Measurements from ENCODE around the gene KIF23. TPM values are rescaled to one million over a fixed set of nuclear protein-coding genes. Genes with fewer than 3 reads are reported as not detected.

The KIF23 gene
- total RNA-seq, 1 experiment from 2014 or later = 83.7 TPM

DNA sequence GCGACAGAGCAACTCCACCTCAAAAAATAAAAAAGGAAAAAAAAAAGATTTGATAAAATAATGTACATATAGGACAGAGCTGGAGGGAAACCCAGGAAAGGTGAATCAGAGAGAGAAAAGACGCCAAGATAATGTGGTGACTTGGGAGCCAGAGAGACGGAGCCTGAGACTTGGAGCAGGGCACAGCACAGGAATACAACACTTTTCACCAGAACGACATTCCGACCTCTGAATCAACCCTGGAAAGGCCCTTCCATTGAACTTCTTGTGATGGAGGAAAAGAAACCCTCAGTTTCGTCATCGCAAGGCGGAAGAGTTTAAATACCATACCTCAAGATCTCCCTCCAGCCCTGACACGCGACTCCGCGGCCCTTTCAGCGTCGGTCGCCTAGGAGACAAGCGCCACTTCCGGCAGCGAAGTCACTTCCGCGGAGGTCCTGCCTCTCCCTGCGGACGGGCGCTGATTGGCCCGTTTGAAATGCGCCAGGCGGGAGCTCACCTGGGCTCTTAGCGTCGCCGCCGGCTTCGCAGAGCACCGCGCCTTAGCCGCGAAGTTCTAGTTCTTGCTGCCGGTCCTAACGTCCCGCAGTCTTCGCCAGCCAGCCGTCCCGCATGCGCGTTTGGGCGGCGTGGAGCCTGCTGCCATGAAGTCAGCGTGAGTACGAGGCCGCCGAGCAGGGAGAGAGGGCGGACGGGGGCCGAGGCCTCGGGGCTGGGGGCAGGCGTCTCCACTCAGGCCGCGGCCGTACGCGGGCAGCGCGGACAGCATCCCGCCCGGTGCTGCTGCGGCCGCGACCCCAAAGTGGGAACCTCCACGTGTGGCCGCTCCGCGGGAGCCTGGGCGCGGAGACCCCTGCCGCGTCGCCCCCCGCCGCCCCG, at the start of gene KIF23 (continued):
- TF ChIP-seq, protein P1, sequence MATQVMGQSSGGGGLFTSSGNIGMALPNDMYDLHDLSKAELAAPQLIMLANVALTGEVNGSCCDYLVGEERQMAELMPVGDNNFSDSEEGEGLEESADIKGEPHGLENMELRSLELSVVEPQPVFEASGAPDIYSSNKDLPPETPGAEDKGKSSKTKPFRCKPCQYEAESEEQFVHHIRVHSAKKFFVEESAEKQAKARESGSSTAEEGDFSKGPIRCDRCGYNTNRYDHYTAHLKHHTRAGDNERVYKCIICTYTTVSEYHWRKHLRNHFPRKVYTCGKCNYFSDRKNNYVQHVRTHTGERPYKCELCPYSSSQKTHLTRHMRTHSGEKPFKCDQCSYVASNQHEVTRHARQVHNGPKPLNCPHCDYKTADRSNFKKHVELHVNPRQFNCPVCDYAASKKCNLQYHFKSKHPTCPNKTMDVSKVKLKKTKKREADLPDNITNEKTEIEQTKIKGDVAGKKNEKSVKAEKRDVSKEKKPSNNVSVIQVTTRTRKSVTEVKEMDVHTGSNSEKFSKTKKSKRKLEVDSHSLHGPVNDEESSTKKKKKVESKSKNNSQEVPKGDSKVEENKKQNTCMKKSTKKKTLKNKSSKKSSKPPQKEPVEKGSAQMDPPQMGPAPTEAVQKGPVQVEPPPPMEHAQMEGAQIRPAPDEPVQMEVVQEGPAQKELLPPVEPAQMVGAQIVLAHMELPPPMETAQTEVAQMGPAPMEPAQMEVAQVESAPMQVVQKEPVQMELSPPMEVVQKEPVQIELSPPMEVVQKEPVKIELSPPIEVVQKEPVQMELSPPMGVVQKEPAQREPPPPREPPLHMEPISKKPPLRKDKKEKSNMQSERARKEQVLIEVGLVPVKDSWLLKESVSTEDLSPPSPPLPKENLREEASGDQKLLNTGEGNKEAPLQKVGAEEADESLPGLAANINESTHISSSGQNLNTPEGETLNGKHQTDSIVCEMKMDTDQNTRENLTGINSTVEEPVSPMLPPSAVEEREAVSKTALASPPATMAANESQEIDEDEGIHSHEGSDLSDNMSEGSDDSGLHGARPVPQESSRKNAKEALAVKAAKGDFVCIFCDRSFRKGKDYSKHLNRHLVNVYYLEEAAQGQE (IDR thresholded peaks at IDR 0.05; ENCODE audit: low read depth) = no peak

DNA sequence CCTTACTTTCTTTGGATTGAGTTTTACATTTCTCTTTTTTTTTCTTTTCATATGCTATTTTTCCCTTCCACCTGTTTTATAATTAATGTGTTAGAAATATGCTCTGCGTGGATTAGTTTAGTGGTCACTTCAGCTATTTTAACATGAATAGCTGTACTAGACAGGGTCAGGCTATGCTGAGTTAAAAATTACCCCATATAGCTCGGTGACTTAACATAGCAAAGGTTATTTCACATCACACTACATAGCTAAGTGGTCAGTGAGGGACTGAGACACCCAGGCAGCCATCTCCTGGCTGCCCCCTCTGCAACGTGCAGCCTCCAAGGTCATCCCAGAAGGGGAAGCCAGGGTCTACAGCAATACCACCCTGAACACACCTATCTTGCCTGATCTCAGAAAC, 46.9 kb upstream of the KIF23 start:
- no peak for ATAC-seq
- Histone ChIP-seq H3K36me3 (ENCODE audit: control insufficient read depth in 1 of 2, insufficient read depth in 2 of 2, low read length in 2 of 2) (no peaks in the 10 kb centered on the region), H3K4me2 (ENCODE audit: low read length) (no peak overlapping the region), H3K9me3 (ENCODE audit: control insufficient read depth in 1 of 2, insufficient read depth in 1 of 2, low read depth in 1 of 2, low read length in 2 of 2) (no peaks in the 10 kb centered on the region), H3K79me2 (ENCODE audit: insufficient read depth, low read length) (no peaks in the 10 kb centered on the region), H3K27me3 (ENCODE audit: insufficient read depth, low read length) (no peaks in the 10 kb centered on the region), H3K4me3 (replicated peaks in 1 of 2; ENCODE audit: low read depth in 1 of 2, low read length in 2 of 2) (no peak overlapping the region), H3K9ac (ENCODE audit: low read length) (no peak overlapping the region), H2AFZ (ENCODE audit: low read depth, low read length, poor library complexity, severe bottlenecking) (no peak overlapping the region), H4K20me1 (ENCODE audit: insufficient read depth) (no peaks in the 10 kb centered on the region), H3K4me1 (ENCODE audit: control insufficient read depth in 1 of 2, insufficient read depth in 2 of 2, low read length in 2 of 2) (peaks cover 0 to 4% of the 10 kb centered on the region in 2 experiments; a peak in 1 of 4 replicates), H3K9me2 (ENCODE audit: insufficient read depth) (no peaks in the 10 kb centered on the region; the same call in 1 of the 2 replicates), H3K27ac (ENCODE audit: low read depth, low read length) (no peak overlapping the region)
- RAD21 ChIA-PET (ENCODE audit: low non-redundant PET in 1 of 2, low total read pairs in 2 of 2, uncharacterized antibody in 2 of 2, unreplicated experiment in 2 of 2) = no interaction called here
- BruUV-seq (replicated peaks) = no TSS peak
- DNase-seq (ENCODE audit: low read depth, low spot score) = no peak
- POLR2A ChIA-PET = no interaction called here
- TF ChIP-seq SIN3A (IDR thresholded peaks at IDR 0.05; ENCODE audit: low read depth) (no peak), JUND (IDR thresholded peaks at IDR 0.05) (no peak), EZH2 (IDR thresholded peaks at IDR 0.05) (no peak), FOSL1 (IDR thresholded peaks at IDR 0.05; ENCODE audit: low read depth) (no peak), TCF7L2 (IDR thresholded peaks at IDR 0.05; ENCODE audit: borderline replicate concordance, extremely low read depth, insufficient read depth, insufficient read length) (no peak), POLR2A (IDR thresholded peaks at IDR 0.05; ENCODE audit: borderline replicate concordance, extremely low read depth, insufficient read depth, insufficient read length) (no peak), ZFX (IDR thresholded peaks at IDR 0.05) (no peak), RAD21 (IDR thresholded peaks at IDR 0.05; ENCODE audit: low read depth) (no peak)
- TF ChIP-seq, protein P1 (IDR thresholded peaks at IDR 0.05; ENCODE audit: low read depth) = no peak
- TF ChIP-seq, protein P2, sequence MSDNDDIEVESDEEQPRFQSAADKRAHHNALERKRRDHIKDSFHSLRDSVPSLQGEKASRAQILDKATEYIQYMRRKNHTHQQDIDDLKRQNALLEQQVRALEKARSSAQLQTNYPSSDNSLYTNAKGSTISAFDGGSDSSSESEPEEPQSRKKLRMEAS (IDR thresholded peaks at IDR 0.05) = no peak
- TF ChIP-seq, protein P3, sequence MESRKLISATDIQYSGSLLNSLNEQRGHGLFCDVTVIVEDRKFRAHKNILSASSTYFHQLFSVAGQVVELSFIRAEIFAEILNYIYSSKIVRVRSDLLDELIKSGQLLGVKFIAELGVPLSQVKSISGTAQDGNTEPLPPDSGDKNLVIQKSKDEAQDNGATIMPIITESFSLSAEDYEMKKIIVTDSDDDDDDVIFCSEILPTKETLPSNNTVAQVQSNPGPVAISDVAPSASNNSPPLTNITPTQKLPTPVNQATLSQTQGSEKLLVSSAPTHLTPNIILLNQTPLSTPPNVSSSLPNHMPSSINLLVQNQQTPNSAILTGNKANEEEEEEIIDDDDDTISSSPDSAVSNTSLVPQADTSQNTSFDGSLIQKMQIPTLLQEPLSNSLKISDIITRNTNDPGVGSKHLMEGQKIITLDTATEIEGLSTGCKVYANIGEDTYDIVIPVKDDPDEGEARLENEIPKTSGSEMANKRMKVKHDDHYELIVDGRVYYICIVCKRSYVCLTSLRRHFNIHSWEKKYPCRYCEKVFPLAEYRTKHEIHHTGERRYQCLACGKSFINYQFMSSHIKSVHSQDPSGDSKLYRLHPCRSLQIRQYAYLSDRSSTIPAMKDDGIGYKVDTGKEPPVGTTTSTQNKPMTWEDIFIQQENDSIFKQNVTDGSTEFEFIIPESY (IDR thresholded peaks at IDR 0.05; ENCODE audit: extremely low read depth, insufficient replicate concordance, low read length) = no peak
- intact Hi-C loops (cut with micrococcal nuclease) = no loop called here
- CTCF ChIA-PET = no interaction called here

Measured in HCT116 (cell line).